ENCODE results near the gene WNT7B. TPM values are rescaled to one million over a fixed set of nuclear protein-coding genes. Genes with fewer than 3 reads are reported as not detected.

WNT7B gene
- total and polyA plus RNA-seq, 2 of the 8 experiments (the other 6 are each of a cell fraction or from before 2014, with no cell fraction given), result 0.14 to 0.24 TPM

- H3K18ac ChIP-seq (ENCODE audit: extremely low read depth, low read length), result no peak overlapping the region
- no peak overlapping the region for H3K23ac ChIP-seq (ENCODE audit: insufficient read length)
- no peaks in the 10 kb centered on the region for H3K9me3 ChIP-seq (ENCODE audit: insufficient read depth in 2 of 2, low read depth in 1 of 2, low read length in 1 of 2)
- no peak for FAIRE-seq
- no peaks in the 10 kb centered on the region; a peak in 1 of 7 replicates for H3K27me3 ChIP-seq (replicated peaks in 1 of 4; ENCODE audit: control insufficient read depth in 3 of 4, extremely low read depth in 1 of 4, insufficient read depth in 3 of 4, low read length in 3 of 4)
- H3K56ac ChIP-seq (replicated peaks; ENCODE audit: insufficient read length, low read depth, low read length), result no peak overlapping the region
- H3K79me2 ChIP-seq (ENCODE audit: control insufficient read depth in 1 of 2, insufficient read depth in 2 of 2, low read length in 2 of 2), result no peaks in the 10 kb centered on the region
- H3K79me1 ChIP-seq (ENCODE audit: low read depth, low read length), result no peaks in the 10 kb centered on the region
- no peak overlapping the region for H4K5ac ChIP-seq (ENCODE audit: insufficient read length, low read depth, low read length)
- no peaks in the 10 kb centered on the region for H3K36me3 ChIP-seq (ENCODE audit: control insufficient read depth in 2 of 4, insufficient read depth in 4 of 4, low read length in 3 of 4)
- POLR2A ChIA-PET (ENCODE audit: partially characterized antibody), result interaction anchor here (0.8 to 1.4 kb wide), 5 partner anchors 11 to 120 kb away, joined by 3 read pairs; no protein-coding TSS in a partner anchor
- H2BK5ac ChIP-seq (ENCODE audit: low read depth, low read length), result no peak overlapping the region
- no peak overlapping the region for H3K9ac ChIP-seq (replicated peaks in 1 of 4; ENCODE audit: extremely low read depth in 1 of 4, low read depth in 3 of 4, low read length in 3 of 4)
- H4K91ac ChIP-seq (replicated peaks; ENCODE audit: insufficient read length, low read length), result no peak overlapping the region
- H4K8ac ChIP-seq (ENCODE audit: extremely low read depth, insufficient read depth, low read length), result no peak overlapping the region
- no peak overlapping the region for H2BK120ac ChIP-seq (replicated peaks; ENCODE audit: low read depth, low read length)
- H2AFZ ChIP-seq (ENCODE audit: low read length), result no peak overlapping the region
- no peak overlapping the region for H3K4me2 ChIP-seq (ENCODE audit: insufficient read depth in 1 of 2, low read depth in 2 of 2, low read length in 2 of 2)
- no peak overlapping the region for H2BK12ac ChIP-seq (ENCODE audit: low read depth, low read length)
- peaks cover 0 to 3% (median 0%) of the 10 kb centered on the region in 4 experiments; a peak in 3 of 7 replicates for H3K4me1 ChIP-seq (replicated peaks in 1 of 4; ENCODE audit: control insufficient read depth in 3 of 4, insufficient read depth in 4 of 4, low read length in 3 of 4)
- H3K14ac ChIP-seq (ENCODE audit: insufficient read length), result no peak overlapping the region
- CTCF ChIA-PET (ENCODE audit: partially characterized antibody), result interaction anchor here (0.8 to 6.7 kb wide), 9 partner anchors 13 to 130 kb away, joined by 3 to 111 read pairs (median 18); no protein-coding TSS in a partner anchor
- no peak for TF ChIP-seq BRCA1 (IDR thresholded peaks at IDR 0.05; ENCODE audit: low read depth, low read length)
- TF ChIP-seq HDAC2 (IDR thresholded peaks at IDR 0.05; ENCODE audit: borderline replicate concordance in 1 of 2, low read depth in 2 of 2, low read length in 2 of 2), result no peak
- no peak for TF ChIP-seq TAF1 (IDR thresholded peaks at IDR 0.05; ENCODE audit: low read depth, low read length)
- no peak overlapping the region for H3K4me3 ChIP-seq (ENCODE audit: extremely low read depth in 1 of 4, insufficient read depth in 2 of 4, low read depth in 3 of 4, low read length in 4 of 4)
- no peaks in the 10 kb centered on the region for H3K23me2 ChIP-seq (ENCODE audit: low read depth, low read length)
- no peak overlapping the region for H2AK5ac ChIP-seq (ENCODE audit: low read depth, low read length)
- H2BK15ac ChIP-seq (ENCODE audit: low read length), result no peak overlapping the region
- H3K4ac ChIP-seq (replicated peaks; ENCODE audit: insufficient read length, low read depth, low read length), result no peak overlapping the region
- H2BK20ac ChIP-seq (ENCODE audit: low read length), result no peak overlapping the region
- H3K27ac ChIP-seq (ENCODE audit: low read depth, low read length), result no peak overlapping the region
- DNase-seq (ENCODE audit: low read depth in 1 of 2, low spot score in 2 of 2), result no peak
- no peaks in the 10 kb centered on the region for H4K20me1 ChIP-seq (replicated peaks in 1 of 2; ENCODE audit: control insufficient read depth in 1 of 2, insufficient read depth in 2 of 2, low read length in 2 of 2)
- WGBS, 2 experiments (ENCODE audit: extremely low coverage in 1 of 2, insufficient coverage in 1 of 2, insufficient read length in 1 of 2, insufficient replicate concordance in 2 of 2, low coverage in 1 of 2, low lambda C conversion rate in 2 of 2, missing lambda C conversion rate in 1 of 2), result 83% methylated on average over 16 of the region's 17 CpGs; no CpG with 5 or more reads in 1 of the 2 experiments
These were observed 23.4 kb upstream of the WNT7B start for GRCh38 chr22:46000081-46001027.
